Measurements from ENCODE around the gene EBF3.
"Not testable (repeated sequence)": the region's sequence is repeated elsewhere in the genome, so short reads cannot be mapped to it uniquely, and the experiment has no call there.

Gene EBF3

DNA sequence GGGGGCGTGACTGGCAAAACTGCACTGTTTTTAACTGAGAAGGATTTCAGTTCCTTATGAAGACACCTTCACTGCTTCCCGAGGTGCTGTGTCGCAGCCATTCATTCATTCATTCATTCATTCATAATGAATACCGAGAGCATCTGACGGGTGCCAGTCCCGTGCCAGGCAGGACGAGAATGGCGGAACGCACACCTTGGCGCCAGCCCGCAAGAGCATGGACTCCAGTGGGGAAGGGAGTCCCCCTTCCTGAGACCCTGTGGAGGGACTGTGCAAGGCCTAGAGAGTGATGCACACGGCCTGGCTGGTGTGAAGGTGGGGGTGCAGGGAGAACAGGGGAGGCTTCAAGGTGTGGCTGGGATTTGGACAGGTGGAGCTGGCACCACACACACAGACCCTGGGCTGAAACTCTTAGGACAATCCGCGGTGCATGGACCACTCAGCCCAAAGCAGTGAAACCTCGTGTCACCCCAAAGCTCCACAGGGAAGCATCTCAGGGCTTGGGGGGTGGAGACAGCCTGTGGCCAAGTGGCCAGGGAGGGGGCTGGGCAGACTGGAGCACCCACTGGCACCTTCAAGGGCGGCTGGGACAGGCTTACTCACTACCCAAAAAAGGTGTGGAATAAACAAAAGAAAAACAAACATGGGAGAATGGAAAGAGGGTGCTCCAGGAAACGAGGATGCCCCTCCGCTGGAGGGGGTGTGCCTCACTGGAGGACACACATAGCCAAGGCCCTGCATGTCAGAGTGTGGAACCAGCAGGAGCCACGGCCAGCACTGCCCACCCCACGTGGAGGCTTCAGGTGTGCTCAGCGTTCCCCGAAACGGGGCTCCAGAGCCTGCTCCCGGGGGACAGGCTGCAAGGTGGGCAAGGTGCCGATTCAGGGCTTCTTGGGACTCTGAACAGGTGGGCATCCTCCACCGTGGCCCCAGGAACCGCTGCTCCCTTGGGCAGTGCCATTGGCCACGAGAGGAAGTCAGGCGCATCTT is 37.7 kb downstream of the EBF3 start:
- no peak for DNase-seq

GRCh38 chr10:129924375-129925085 is 39.5 kb downstream of the EBF3 start:
- DNase-seq: peak; percentile 4

- no peak for DNase-seq
Measured at GRCh38 chr10:129922598-129923123, 41.4 kb downstream of the EBF3 start.

DNA sequence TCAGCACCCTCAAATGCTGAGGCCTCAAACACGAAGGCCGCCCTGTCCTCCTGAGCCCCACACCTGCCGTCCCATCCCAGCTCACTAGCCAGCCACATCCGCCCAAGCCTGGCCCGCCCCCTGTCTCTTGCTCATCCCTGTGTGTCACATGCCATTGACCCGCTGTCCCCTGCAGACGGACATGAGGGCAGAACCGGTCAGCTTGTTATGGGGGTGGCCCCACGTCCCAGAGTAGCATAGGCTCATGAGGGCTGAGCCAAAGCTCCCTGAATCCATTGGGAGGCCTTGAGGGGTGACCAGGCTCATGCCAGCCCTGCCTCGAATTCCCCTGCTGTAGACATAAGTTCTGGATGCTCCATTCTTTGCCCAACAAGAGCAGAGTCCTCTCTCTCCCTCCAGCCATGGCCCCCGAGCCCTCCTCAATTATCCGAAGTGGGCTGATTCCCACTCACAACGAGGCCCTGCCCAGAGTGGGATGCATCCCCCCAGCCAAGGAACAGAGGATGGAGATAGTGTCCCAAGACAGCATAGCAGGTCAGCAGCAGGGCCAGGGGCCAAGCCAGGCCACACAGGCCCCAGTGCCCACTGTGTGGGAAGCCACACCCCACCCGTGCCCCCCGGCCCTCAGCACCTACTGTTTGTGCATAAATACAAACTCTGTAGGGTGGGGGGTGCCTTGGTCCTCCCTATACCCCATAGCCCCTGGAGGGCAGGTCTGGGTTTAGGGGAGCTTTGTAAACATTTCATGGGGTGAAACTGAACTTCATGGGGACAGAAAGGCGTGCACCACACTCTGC is 42.1 kb downstream of the EBF3 start:
- no peak for DNase-seq

- no peak for DNase-seq
Measured at GRCh38 chr10:129921065-129921670, 42.9 kb downstream of the EBF3 start.

- DNase-seq: not testable (repeated sequence)
Measured at GRCh38 chr10:129920187-129920586, 43.9 kb downstream of the EBF3 start.

- no peak for DNase-seq
Measured at GRCh38 chr10:129919358-129919757, 44.7 kb downstream of the EBF3 start.

DNA sequence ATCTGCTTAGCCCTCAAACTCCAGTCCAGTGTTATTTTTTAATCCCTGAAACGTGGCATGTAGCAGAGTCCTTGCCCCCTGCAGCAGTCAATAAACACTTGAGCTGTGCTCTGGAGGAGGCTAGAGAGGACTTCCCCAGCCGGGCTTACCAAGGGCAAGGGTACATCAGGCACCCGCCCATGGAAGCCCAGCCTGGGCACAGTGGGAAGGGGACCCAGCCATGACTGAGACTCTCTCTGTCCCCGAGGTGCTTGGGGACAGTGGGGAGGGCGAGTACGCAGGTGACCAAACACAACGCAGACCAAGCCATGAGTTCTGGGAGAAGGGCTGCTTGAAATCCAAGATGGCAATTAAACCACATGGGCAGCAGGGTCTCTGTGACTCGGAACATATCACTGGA is 45.2 kb downstream of the EBF3 start:
- no peak for DNase-seq

- no peak for DNase-seq
Measured at GRCh38 chr10:129918401-129918800, 45.7 kb downstream of the EBF3 start.

GRCh38 chr10:129917936-129918335 is 46.1 kb downstream of the EBF3 start:
- no peak for DNase-seq

DNA sequence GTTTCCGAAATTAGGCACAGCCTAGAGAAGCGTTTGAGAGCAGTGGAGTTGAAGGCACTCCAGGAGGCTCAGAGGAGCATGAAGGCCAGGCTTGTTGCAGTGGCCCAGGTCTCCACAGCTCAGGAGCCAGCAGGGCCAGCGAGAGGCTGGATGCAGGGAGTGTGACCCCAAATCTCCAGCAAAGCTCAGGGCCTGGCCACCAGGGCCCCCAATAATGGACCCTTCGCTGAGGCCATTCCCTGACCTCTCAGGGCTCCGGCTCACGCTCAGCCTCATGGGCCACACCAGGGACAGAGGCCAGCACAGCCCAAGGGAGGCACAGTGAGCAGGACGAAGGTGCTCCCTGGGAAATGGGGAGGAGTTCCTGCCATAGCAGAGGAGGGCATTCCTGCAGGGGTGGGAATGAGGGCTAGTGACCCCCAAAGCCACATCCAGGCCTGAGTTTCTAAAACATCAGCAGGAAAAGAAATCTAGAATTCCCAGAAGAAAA is 47.5 kb downstream of the EBF3 start:
- DNase-seq: no peak

DNA sequence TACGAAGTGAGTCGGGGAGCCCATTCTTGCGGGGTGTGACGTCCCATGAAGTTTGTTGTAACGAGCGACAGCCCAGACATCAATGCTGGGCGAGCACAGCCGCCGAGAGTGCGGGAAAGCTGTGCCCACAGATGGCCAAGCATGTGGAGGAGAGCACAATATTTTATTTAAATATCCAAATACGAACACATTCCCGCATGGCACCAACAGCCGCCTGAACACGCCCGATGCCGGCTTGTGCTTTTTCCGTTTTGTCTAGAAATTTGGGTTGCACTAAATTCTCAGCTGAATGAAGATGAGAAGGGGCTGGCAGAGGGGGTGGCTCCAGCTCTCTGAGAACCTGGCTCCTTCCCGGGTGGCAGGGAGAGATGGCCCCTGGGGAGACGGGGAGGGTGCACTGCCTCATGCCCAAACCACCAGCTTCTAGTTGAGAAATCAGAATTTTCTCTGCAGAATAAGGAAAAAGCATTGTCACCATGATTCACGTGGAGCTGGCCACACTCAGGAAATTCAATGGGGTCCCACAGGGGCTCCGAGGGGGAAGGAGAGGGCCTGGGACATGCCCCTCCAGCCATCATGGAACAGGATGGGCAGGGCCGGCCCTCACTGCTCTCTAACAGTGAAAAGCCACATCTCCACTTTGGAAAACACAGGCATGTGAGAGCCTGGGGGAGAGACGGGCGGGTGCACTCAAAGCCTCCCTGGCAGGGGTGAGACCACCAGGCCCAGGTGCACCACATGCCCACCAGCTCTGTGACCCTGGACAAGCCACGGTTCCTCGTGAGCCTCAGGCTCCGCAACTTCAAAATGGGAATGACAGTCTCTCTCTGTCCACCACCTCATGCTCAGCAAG is 48.3 kb downstream of the EBF3 start:
- no peak for DNase-seq

- DNase-seq: no peak
Measured at GRCh38 chr10:129914960-129915359, 49.1 kb downstream of the EBF3 start.

GRCh38 chr10:129914153-129914855 is 49.8 kb downstream of the EBF3 start:
- no peak for DNase-seq

GRCh38 chr10:129912986-129913695 is 50.9 kb downstream of the EBF3 start:
- DNase-seq: no peak

DNA sequence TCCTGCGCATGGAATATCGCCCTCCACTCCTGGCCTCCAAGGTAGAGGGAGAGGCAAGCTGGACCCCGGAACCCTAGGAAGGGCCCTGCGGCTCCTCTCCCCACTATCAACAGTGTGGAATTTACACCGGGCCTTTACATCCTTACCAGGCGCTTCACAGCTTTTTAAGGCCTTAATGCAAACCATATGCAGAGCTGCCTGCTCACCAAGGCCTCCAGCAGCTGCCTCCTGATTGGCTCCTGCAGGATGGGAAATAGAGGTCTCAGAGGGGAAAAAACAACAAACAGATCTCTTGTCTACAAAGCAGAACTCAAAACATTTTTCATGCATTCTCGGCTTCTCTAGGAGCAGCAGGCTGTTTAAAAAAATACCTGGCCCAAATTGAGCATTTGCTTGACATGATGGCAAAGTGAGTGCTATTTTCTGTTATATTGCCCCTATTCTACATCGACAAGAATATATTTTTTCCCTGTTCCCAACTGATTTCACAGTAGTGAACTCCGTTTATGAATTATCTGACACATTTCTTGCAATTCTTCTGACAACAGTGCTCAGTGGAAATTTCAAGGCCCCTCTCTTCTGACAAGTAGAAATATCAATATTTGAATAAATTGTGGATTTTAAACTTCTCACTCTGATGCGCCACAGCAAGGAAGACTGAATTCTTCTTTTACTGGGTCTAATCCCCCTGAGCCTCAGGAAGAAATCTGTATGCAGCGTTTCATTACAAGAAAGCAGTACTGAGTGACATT is 51.7 kb downstream of the EBF3 start:
- DNase-seq: peak; percentile 62

GRCh38 chr10:129911451-129912165 is 52.5 kb downstream of the EBF3 start:
- DNase-seq: no peak

DNA sequence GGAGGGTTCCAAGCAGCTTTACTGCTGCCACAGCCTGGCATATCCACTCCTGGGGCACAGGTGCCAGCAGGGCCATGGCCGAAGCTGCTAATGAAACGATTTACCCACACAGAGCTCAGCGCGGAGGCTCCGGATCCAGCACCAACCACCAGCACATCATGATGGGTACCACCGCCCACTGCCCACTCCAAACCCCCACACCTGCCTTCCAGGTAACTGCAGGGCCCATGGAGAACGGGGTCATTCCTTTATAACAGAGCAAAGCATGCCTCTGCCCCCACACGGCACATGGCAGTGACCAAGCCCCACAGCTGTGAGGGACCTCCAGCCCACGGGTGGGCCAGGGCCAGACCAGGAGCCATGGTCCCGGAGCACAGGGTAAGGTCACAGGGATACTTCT is 53.2 kb downstream of the EBF3 start:
- DNase-seq: no peak

Data from fibroblast of upper back skin (primary cell).